HepG2 (cell line): ENCODE measurements around the gene PARD3. TPM values are rescaled to one million over a fixed set of nuclear protein-coding genes. Genes with fewer than 3 reads are reported as not detected.

ENCODE experiments used
- ARNT ChIP-seq: fragments of 450-650 bp; IDR thresholded peaks from 2 replicates; pipeline ENCODE4 v1.6.1; 2017
- FOXO4 ChIP-seq: sonication (generic); formaldehyde crosslinking; conservative IDR thresholded peaks from 2 replicates; pipeline ENCODE4 v1.8.1; 2023; ENCODE audit warnings: missing genetic modification reagents
- HOXA7 ChIP-seq: sonication (generic); formaldehyde crosslinking; IDR thresholded peaks from 2 replicates; pipeline ENCODE4 v1.8.1; 2022; ENCODE audit warnings: mild to moderate bottlenecking, missing genetic modification reagents, moderate library complexity
- ISL2 ChIP-seq: sonication (generic); formaldehyde crosslinking; IDR thresholded peaks from 2 replicates; pipeline ENCODE4 v1.5.0; 2020; ENCODE audit warnings: missing genetic modification reagents
- MAFG ChIP-seq: sonication (generic); formaldehyde crosslinking; IDR thresholded peaks from 2 replicates; pipeline ENCODE4 v1.5.1; 2020; ENCODE audit warnings: mild to moderate bottlenecking, missing genetic modification reagents
- MTA3 ChIP-seq: sonication (generic); formaldehyde crosslinking; IDR thresholded peaks from 2 replicates; pipeline ENCODE4 v1.4.0; 2020; ENCODE audit warnings: missing genetic modification reagents
- NFATC3 ChIP-seq: sonication (generic); formaldehyde crosslinking; IDR thresholded peaks from 2 replicates; pipeline ENCODE4 v1.5.1; 2020; ENCODE audit warnings: mild to moderate bottlenecking, missing genetic modification reagents
- PATZ1 ChIP-seq: sonication (generic); formaldehyde crosslinking; IDR thresholded peaks from 2 replicates; pipeline ENCODE4 v1.4.0; 2020; ENCODE audit warnings: missing genetic modification reagents
- SP1 ChIP-seq, 2 experiments: fragments of 450-650 bp in 1 of 2; sonication (generic) in 1 of 2; formaldehyde crosslinking in 1 of 2; IDR thresholded peaks; 2 replicates each; pipeline versions ENCODE4 v1.4.0 to v1.6.1; 2016 to 2020; ENCODE audit warnings: missing genetic modification reagents in 1 of 2
- TFE3 ChIP-seq: IDR thresholded peaks from 2 replicates; pipeline ENCODE4 v1.6.1; 2016
- TOPORS ChIP-seq: sonication (generic); formaldehyde crosslinking; IDR thresholded peaks from 2 replicates; pipeline ENCODE4 v1.8.0; 2023; ENCODE audit warnings: mild to moderate bottlenecking, missing genetic modification reagents
- XBP1 ChIP-seq: sonication (generic); formaldehyde crosslinking; IDR thresholded peaks from 2 replicates; pipeline ENCODE4 v1.5.0; 2020; ENCODE audit warnings: missing genetic modification reagents
- ZBTB37 ChIP-seq: sonication (generic); formaldehyde crosslinking; IDR thresholded peaks from 2 replicates; pipeline ENCODE4 v1.4.0; 2020; ENCODE audit warnings: mild to moderate bottlenecking, missing genetic modification reagents
- ZNF10 ChIP-seq: sonication (generic); formaldehyde crosslinking; IDR thresholded peaks from 2 replicates; pipeline ENCODE4 v1.4.0; 2020; ENCODE audit warnings: mild to moderate bottlenecking, low read depth, missing genetic modification reagents, borderline replicate concordance
- ZNF280D ChIP-seq: sonication (generic); formaldehyde crosslinking; IDR thresholded peaks from 2 replicates; pipeline ENCODE4 v1.5.1; 2020; ENCODE audit warnings: mild to moderate bottlenecking, missing genetic modification reagents
- ZNF3 ChIP-seq: IDR thresholded peaks from 2 replicates; pipeline ENCODE4 v1.7.0; 2017; ENCODE audit warnings: inconsistent platforms
- ZNF331 ChIP-seq: sonication (generic); formaldehyde crosslinking; IDR thresholded peaks from 2 replicates; pipeline ENCODE4 v1.4.0; 2020; ENCODE audit warnings: missing genetic modification reagents
- ZNF335 ChIP-seq: sonication (generic); formaldehyde crosslinking; IDR thresholded peaks from 2 replicates; pipeline ENCODE4 v1.4.0; 2020; ENCODE audit warnings: missing genetic modification reagents
- ZNF484 ChIP-seq: sonication (generic); formaldehyde crosslinking; IDR thresholded peaks from 2 replicates; pipeline ENCODE4 v1.5.1; 2020; ENCODE audit warnings: mild to moderate bottlenecking, low read depth, missing genetic modification reagents, borderline replicate concordance
- ZNF510 ChIP-seq: sonication (generic); formaldehyde crosslinking; IDR thresholded peaks from 2 replicates; pipeline ENCODE4 v1.4.0; 2020; ENCODE audit warnings: low read depth, mild to moderate bottlenecking, missing genetic modification reagents
- ZNF709 ChIP-seq: sonication (generic); formaldehyde crosslinking; IDR thresholded peaks from 2 replicates; pipeline ENCODE4 v1.5.0; 2020; ENCODE audit warnings: mild to moderate bottlenecking, missing genetic modification reagents
- ZNF891 ChIP-seq: sonication (generic); formaldehyde crosslinking; IDR thresholded peaks from 2 replicates; pipeline ENCODE4 v1.5.0; 2020; ENCODE audit warnings: mild to moderate bottlenecking, missing genetic modification reagents
- polyA plus RNA-seq, 8 experiments: library from polyadenylated mRNA; depleted of rRNA in 3 of 8; stranded (reverse) in 7 of 8; unstranded in 1 of 8; fragments of >200 nt; fragmentation: Illumina TruSeq in 4 of 8; extraction: Trizol in 4 of 8; gene quantifications; 2 replicates each; pipeline versions ENCODE4 v1.2.1 to v1.2.3, GENCODE V29; 2011 to 2016; ENCODE audit warnings: low read depth in 4 of 8, missing spikeins in 1 of 8, mixed read lengths in 1 of 8; ENCODE audit not compliant: insufficient read depth in 1 of 8
- total RNA-seq, 5 experiments: library from RNA; depleted of rRNA; stranded (reverse); fragments of >200 nt; fragmentation: Illumina TruSeq; extraction: Trizol; gene quantifications; 2 replicates each; pipeline ENCODE4 v1.2.3, GENCODE V29; 2016; ENCODE audit warnings: low read depth in 1 of 5

PARD3 gene
- total and polyA plus RNA-seq, 2 of the 13 experiments (the other 11 are each of a cell fraction or from before 2014, with no cell fraction given), result 40.9 to 60.0 TPM

GRCh38 chr10:34121125-34121753 is 693.9 kb downstream of the PARD3 start (continued):
- TF ChIP-seq TFE3 (CRISPR knock-in tag) (peak; percentile 87), SP1 (IDR thresholded peaks at IDR 0.05) (no peak), SP1 (CRISPR knock-in tag; IDR thresholded peaks at IDR 0.05) (peak; percentile 57; the same call in 1 of the 2 replicates), MAFG (CRISPR knock-in tag) (no peak), ZNF891 (no peak), ZNF3 (peak; percentile 63; the same call in 1 of the 2 replicates), XBP1 (CRISPR knock-in tag) (0 out of 2 replicates have a peak, but pooled peaks have one; percentile 30), ISL2 (CRISPR knock-in tag) (peak; percentile 99), FOXO4 (CRISPR knock-in tag) (no peak), ZNF335 (CRISPR knock-in tag) (no peak), MTA3 (no peak), ZNF510 (CRISPR knock-in tag) (0 out of 2 replicates have a peak, but pooled peaks have one; percentile 42), HOXA7 (no peak), NFATC3 (no peak), ZNF709 (CRISPR knock-in tag) (no peak), ZBTB37 (CRISPR knock-in tag) (peak; percentile 99), ZNF484 (CRISPR knock-in tag) (no peak), ZNF280D (CRISPR knock-in tag) (peak; percentile 77; the same call in 1 of the 2 replicates), ZNF331 (CRISPR knock-in tag) (peak; percentile 97), ZNF10 (CRISPR knock-in tag) (no peak), ARNT (no peak), PATZ1 (CRISPR knock-in tag) (peak; percentile 90), TOPORS (CRISPR knock-in tag) (no peak)
